GM21367 (cell line): ENCODE data around the gene MUC4.
"Not testable (repeated sequence)": the region's sequence is repeated elsewhere in the genome, so short reads cannot be mapped to it uniquely, and the experiment has no call there.

Experiments
- ATAC-seq: cut with Tn5 transposase; IDR thresholded peaks from one replicate; pipeline ENCODE4 v1.9.1; 2021; ENCODE audit not compliant: unreplicated experiment

Gene MUC4

GRCh38 chr3:195718477-195718984 is 93.2 kb downstream of the MUC4 start:
- no peak for ATAC-seq

GRCh38 chr3:195717852-195718476 is 93.8 kb downstream of the MUC4 start:
- ATAC-seq, result no peak

GRCh38 chr3:195717416-195717815 is 94.3 kb downstream of the MUC4 start:
- ATAC-seq, result no peak

GRCh38 chr3:195715583-195716266 is 96.0 kb downstream of the MUC4 start:
- no peak for ATAC-seq

- ATAC-seq, result no peak
These were observed 96.6 kb downstream of the MUC4 start for GRCh38 chr3:195715134-195715533.

- ATAC-seq, result no peak
These were observed 97.2 kb downstream of the MUC4 start for GRCh38 chr3:195714380-195715011.

- ATAC-seq, result not testable (repeated sequence)
These were observed 98.6 kb downstream of the MUC4 start for GRCh38 chr3:195713150-195713549.

GRCh38 chr3:195712535-195712910 is 99.2 kb downstream of the MUC4 start:
- not testable (repeated sequence) for ATAC-seq

GRCh38 chr3:195711813-195712534 is 99.8 kb downstream of the MUC4 start:
- ATAC-seq, result no peak

GRCh38 chr3:195711091-195711812 is 100.5 kb downstream of the MUC4 start:
- ATAC-seq, result not testable (repeated sequence)

- ATAC-seq, result not testable (repeated sequence)
These were observed 101.4 kb downstream of the MUC4 start for GRCh38 chr3:195710126-195710905.

- ATAC-seq, result no peak
These were observed 102.0 kb downstream of the MUC4 start for GRCh38 chr3:195709676-195710085.

- ATAC-seq, result no peak
These were observed 102.9 kb downstream of the MUC4 start for GRCh38 chr3:195708626-195709481.

GRCh38 chr3:195708061-195708460 is 103.7 kb downstream of the MUC4 start:
- no peak for ATAC-seq

GRCh38 chr3:195705081-195705991 is 106.4 kb downstream of the MUC4 start:
- ATAC-seq, result no peak

- ATAC-seq, result no peak
These were observed 107.2 kb downstream of the MUC4 start for GRCh38 chr3:195704433-195704999.

GRCh38 chr3:195703776-195704175 is 108.0 kb downstream of the MUC4 start:
- ATAC-seq, result no peak
